HG02943 (cell line): Measurements from ENCODE around the gene PCBD1.

Experiments used
- ATAC-seq: cut with Tn5 transposase; IDR thresholded peaks from one replicate; pipeline ENCODE4 v1.9.1; 2021; ENCODE audit warnings: mild to moderate bottlenecking, low read depth, moderate library complexity; ENCODE audit not compliant: unreplicated experiment

The PCBD1 gene

GRCh38 chr10:70840836-70841235 lies 47.5 kb downstream of the PCBD1 start:
- ATAC-seq, result no peak

- ATAC-seq, result no peak
Measured at GRCh38 chr10:70838270-70838805, 50.0 kb downstream of the PCBD1 start.

GRCh38 chr10:70837660-70838059 lies 50.7 kb downstream of the PCBD1 start:
- ATAC-seq, result no peak

GRCh38 chr10:70836319-70836718 lies 52.0 kb downstream of the PCBD1 start:
- no peak for ATAC-seq

GRCh38 chr10:70834441-70835151 lies 53.8 kb downstream of the PCBD1 start:
- ATAC-seq, result no peak

GRCh38 chr10:70834021-70834420 lies 54.3 kb downstream of the PCBD1 start:
- ATAC-seq, result no peak

GRCh38 chr10:70833601-70834000 lies 54.8 kb downstream of the PCBD1 start:
- ATAC-seq, result no peak
